HepG2 (cell line): ENCODE data around the gene TACC3. TPM values are rescaled to one million over a fixed set of nuclear protein-coding genes. Genes with fewer than 3 reads are reported as not detected.
A peak's percentile ranks its signal among the peaks of the same experiment; 100 is the strongest.

Experiments
- FOSL2 ChIP-seq: sonication (generic); formaldehyde crosslinking; IDR thresholded peaks from 2 replicates; pipeline ENCODE4 v1.4.0; 2020; ENCODE audit warnings: missing genetic modification reagents
- HES4 ChIP-seq: sonication (generic); formaldehyde crosslinking; IDR thresholded peaks from 2 replicates; pipeline ENCODE4 v1.9.0; 2021; ENCODE audit warnings: mild to moderate bottlenecking, missing genetic modification reagents, borderline replicate concordance
- HNRNPK ChIP-seq: fragments of 200-400 bp; formaldehyde crosslinking; IDR thresholded peaks from 2 replicates; pipeline ENCODE4 v1.6.1; 2018; ENCODE audit warnings: low read length, low read depth, moderate library complexity, mild to moderate bottlenecking; ENCODE audit not compliant: poor library complexity, severe bottlenecking
- ISX ChIP-seq: sonication (generic); formaldehyde crosslinking; conservative IDR thresholded peaks from 2 replicates; pipeline ENCODE4 v1.5.0; 2020; ENCODE audit warnings: missing genetic modification reagents
- KLF16 ChIP-seq, 2 experiments: sonication (generic) in 1 of 2; formaldehyde crosslinking in 1 of 2; IDR thresholded peaks; 2 replicates each; pipeline versions ENCODE4 v1.6.1 to v1.8.0; 2016 to 2023; ENCODE audit warnings: missing genetic modification reagents in 2 of 2, missing compliant biosample characterization in 1 of 2
- MBNL3 ChIP-seq: fragments of 250-450 bp; sonication (Bioruptor Pico); conservative IDR thresholded peaks from 2 replicates; pipeline ENCODE4 v1.8.0; 2022; ENCODE audit warnings: mild to moderate bottlenecking, inconsistent platforms
- MLXIP ChIP-seq: sonication (generic); formaldehyde crosslinking; IDR thresholded peaks from 2 replicates; pipeline ENCODE4 v1.9.0; 2021; ENCODE audit warnings: missing genetic modification reagents, borderline replicate concordance
- MYNN ChIP-seq: sonication (generic); formaldehyde crosslinking; IDR thresholded peaks from 2 replicates; pipeline ENCODE4 v1.4.0; 2020; ENCODE audit warnings: mild to moderate bottlenecking, low read depth, missing genetic modification reagents
- NFIB ChIP-seq: sonication (generic); formaldehyde crosslinking; IDR thresholded peaks from 2 replicates; pipeline ENCODE4 v1.9.0; 2021; ENCODE audit warnings: missing genetic modification reagents, mild to moderate bottlenecking, borderline replicate concordance
- PHB2 ChIP-seq: fragments of 450-650 bp; IDR thresholded peaks from 2 replicates; pipeline ENCODE4 v1.6.1; 2018; ENCODE audit not compliant: partially characterized antibody
- PHF20 ChIP-seq: sonication (generic); formaldehyde crosslinking; IDR thresholded peaks from 2 replicates; pipeline ENCODE4 v1.5.0; 2020; ENCODE audit warnings: mild to moderate bottlenecking, missing genetic modification reagents
- PITX1 ChIP-seq: sonication (generic); formaldehyde crosslinking; IDR thresholded peaks from 2 replicates; pipeline ENCODE4 v1.5.1; 2020; ENCODE audit warnings: mild to moderate bottlenecking, missing genetic modification reagents
- RXRB ChIP-seq: IDR thresholded peaks from 2 replicates; pipeline ENCODE4 v1.6.1; 2016; ENCODE audit warnings: borderline replicate concordance, missing genetic modification reagents, missing compliant biosample characterization
- TEAD3 ChIP-seq: optimal IDR thresholded peaks from 2 replicates; pipeline ENCODE3; 2016; ENCODE audit warnings: borderline replicate concordance
- THAP8 ChIP-seq: sonication (generic); formaldehyde crosslinking; IDR thresholded peaks from 2 replicates; pipeline ENCODE4 v1.5.1; 2020; ENCODE audit warnings: missing genetic modification reagents, mild to moderate bottlenecking, borderline replicate concordance
- ZFY ChIP-seq: sonication (generic); formaldehyde crosslinking; IDR thresholded peaks from 2 replicates; pipeline ENCODE4 v1.4.0; 2020; ENCODE audit warnings: missing genetic modification reagents
- ZFYVE20 ChIP-seq: sonication (generic); formaldehyde crosslinking; IDR thresholded peaks from 2 replicates; pipeline ENCODE4 v1.8.0; 2023; ENCODE audit warnings: low read depth, mild to moderate bottlenecking, moderate library complexity, missing genetic modification reagents, borderline replicate concordance
- ZIK1 ChIP-seq: sonication (generic); formaldehyde crosslinking; IDR thresholded peaks from 2 replicates; pipeline ENCODE4 v1.5.0; 2020; ENCODE audit warnings: mild to moderate bottlenecking, low read depth, missing genetic modification reagents, borderline replicate concordance
- ZMAT3 ChIP-seq: sonication (generic); formaldehyde crosslinking; conservative IDR thresholded peaks from 2 replicates; pipeline ENCODE4 v1.7.0; 2021; ENCODE audit warnings: missing genetic modification reagents
- ZNF143 ChIP-seq: sonication (generic); formaldehyde crosslinking; IDR thresholded peaks from 2 replicates; pipeline ENCODE4 v1.4.0; 2020; ENCODE audit warnings: missing genetic modification reagents
- ZNF280B ChIP-seq: sonication (generic); formaldehyde crosslinking; IDR thresholded peaks from 2 replicates; pipeline ENCODE4 v1.5.0; 2020; ENCODE audit warnings: missing genetic modification reagents, mild to moderate bottlenecking, borderline replicate concordance
- ZNF614 ChIP-seq: IDR thresholded peaks from 2 replicates; pipeline ENCODE4 v1.6.1; 2018; ENCODE audit warnings: missing biosample characterization, missing genetic modification reagents, inconsistent platforms, borderline replicate concordance
- ZNF766 ChIP-seq: sonication (generic); formaldehyde crosslinking; IDR thresholded peaks from 2 replicates; pipeline ENCODE4 v1.5.0; 2020; ENCODE audit warnings: missing genetic modification reagents, borderline replicate concordance
- polyA plus RNA-seq, 8 experiments: library from polyadenylated mRNA; depleted of rRNA in 3 of 8; stranded (reverse) in 7 of 8; unstranded in 1 of 8; fragments of >200 nt; fragmentation: Illumina TruSeq in 4 of 8; extraction: Trizol in 4 of 8; gene quantifications; 2 replicates each; pipeline versions ENCODE4 v1.2.1 to v1.2.3, GENCODE V29; 2011 to 2016; ENCODE audit warnings: low read depth in 4 of 8, missing spikeins in 1 of 8, mixed read lengths in 1 of 8; ENCODE audit not compliant: insufficient read depth in 1 of 8
- total RNA-seq, 5 experiments: library from RNA; depleted of rRNA; stranded (reverse); fragments of >200 nt; fragmentation: Illumina TruSeq; extraction: Trizol; gene quantifications; 2 replicates each; pipeline ENCODE4 v1.2.3, GENCODE V29; 2016; ENCODE audit warnings: low read depth in 1 of 5

The TACC3 gene
- total and polyA plus RNA-seq, 2 of the 13 experiments (the other 11 are each of a cell fraction or from before 2014, with no cell fraction given), result 20.3 to 21.2 TPM

GRCh38 chr4:1712216-1713002 is 8.9 kb upstream of the TACC3 start, which contains the start of gene SLBP (continued):
- no peak for TF ChIP-seq HNRNPK
- peak; percentile 96 for TF ChIP-seq ZNF766 (CRISPR knock-in tag)
- TF ChIP-seq ISX, result peak; percentile 97
- TF ChIP-seq PITX1 (CRISPR knock-in tag), result peak; percentile 67; the same call in 1 of the 2 replicates
- peak; percentile 99 for TF ChIP-seq ZNF280B (CRISPR knock-in tag)
- peak; percentile 97 for TF ChIP-seq ZFYVE20
- no peak for TF ChIP-seq MBNL3 (CRISPR knock-in tag)
- peak; percentile 86; the same call in 1 of the 2 replicates for TF ChIP-seq ZNF614 (CRISPR knock-in tag)
- TF ChIP-seq PHB2, result no peak
- peak; percentile 95 for TF ChIP-seq MLXIP
- TF ChIP-seq TEAD3 (CRISPR knock-in tag), result peak; percentile 79
- TF ChIP-seq PHF20, result peak; percentile 92
- peak; percentile 88 for TF ChIP-seq ZFY (CRISPR knock-in tag)
- TF ChIP-seq RXRB, result peak; percentile 80; the same call in 1 of the 2 replicates
- peak; percentile 40; the same call in 1 of the 2 replicates for TF ChIP-seq FOSL2 (CRISPR knock-in tag)
- TF ChIP-seq THAP8 (CRISPR knock-in tag), result peak; percentile 97; the same call in 1 of the 2 replicates
- peak; percentile 99 for TF ChIP-seq ZIK1 (CRISPR knock-in tag)
- TF ChIP-seq KLF16 (CRISPR knock-in tag; IDR thresholded peaks at IDR 0.05), result peak in 1 of 2 experiments; percentile 97; a peak in 3 of 4 replicates
- peak; percentile 95 for TF ChIP-seq NFIB
- peak; percentile 87; the same call in 1 of the 2 replicates for TF ChIP-seq MYNN
- peak; percentile 67 for TF ChIP-seq ZNF143 (CRISPR knock-in tag)
- peak; percentile 99 for TF ChIP-seq ZMAT3 (CRISPR knock-in tag)
- TF ChIP-seq HES4, result peak; percentile 89
